Measurements from ENCODE around the gene OLFML2A.

OLFML2A gene

DNA sequence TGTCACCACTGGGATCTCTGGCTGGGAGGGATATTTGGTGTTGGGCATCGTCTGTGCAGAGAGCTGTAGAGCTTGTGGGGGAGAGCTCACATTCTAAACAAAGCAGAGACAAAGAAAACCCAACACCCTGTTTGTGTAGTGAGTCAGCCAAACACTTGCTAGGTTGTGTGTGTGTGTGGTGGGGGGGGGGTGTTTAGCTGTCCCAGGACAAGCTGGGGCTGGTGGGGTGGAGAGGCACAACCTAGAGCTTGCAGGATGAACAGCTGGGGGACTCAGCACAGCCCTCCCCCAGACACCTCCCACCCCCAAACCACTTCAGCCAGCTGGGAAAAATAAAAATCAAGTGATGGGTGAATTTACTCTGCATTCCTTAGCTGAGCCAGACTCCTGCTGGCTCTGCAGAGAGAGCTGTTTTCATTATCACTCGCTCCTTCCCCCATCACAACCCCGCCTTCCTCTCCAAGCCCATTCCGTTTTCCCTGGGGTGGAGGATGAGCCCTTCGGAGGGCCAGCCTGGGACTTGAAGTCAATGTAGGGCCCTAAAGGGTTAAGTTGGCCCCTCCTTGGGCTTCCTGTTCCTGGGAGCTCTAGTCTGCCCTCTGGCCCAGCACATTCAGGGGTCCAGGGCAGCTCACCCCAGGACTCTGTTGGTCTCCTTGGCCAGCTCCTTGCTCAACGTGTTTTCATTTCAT lies 2.6 kb downstream of the OLFML2A start:
- no peak for DNase-seq

GRCh38 chr9:124780060-124780756 lies 3.3 kb downstream of the OLFML2A start:
- DNase-seq, result no peak

- DNase-seq, result no peak
Observed at GRCh38 chr9:124780757-124781151, 3.8 kb downstream of the OLFML2A start.

- DNase-seq, result no peak
Observed at GRCh38 chr9:124781967-124782660, 5.2 kb downstream of the OLFML2A start.

GRCh38 chr9:124782661-124783574 lies 6.0 kb downstream of the OLFML2A start:
- DNase-seq, result no peak

GRCh38 chr9:124783830-124784229 lies 6.9 kb downstream of the OLFML2A start:
- DNase-seq, result no peak

GRCh38 chr9:124784509-124784908 lies 7.6 kb downstream of the OLFML2A start:
- no peak for DNase-seq

DNA sequence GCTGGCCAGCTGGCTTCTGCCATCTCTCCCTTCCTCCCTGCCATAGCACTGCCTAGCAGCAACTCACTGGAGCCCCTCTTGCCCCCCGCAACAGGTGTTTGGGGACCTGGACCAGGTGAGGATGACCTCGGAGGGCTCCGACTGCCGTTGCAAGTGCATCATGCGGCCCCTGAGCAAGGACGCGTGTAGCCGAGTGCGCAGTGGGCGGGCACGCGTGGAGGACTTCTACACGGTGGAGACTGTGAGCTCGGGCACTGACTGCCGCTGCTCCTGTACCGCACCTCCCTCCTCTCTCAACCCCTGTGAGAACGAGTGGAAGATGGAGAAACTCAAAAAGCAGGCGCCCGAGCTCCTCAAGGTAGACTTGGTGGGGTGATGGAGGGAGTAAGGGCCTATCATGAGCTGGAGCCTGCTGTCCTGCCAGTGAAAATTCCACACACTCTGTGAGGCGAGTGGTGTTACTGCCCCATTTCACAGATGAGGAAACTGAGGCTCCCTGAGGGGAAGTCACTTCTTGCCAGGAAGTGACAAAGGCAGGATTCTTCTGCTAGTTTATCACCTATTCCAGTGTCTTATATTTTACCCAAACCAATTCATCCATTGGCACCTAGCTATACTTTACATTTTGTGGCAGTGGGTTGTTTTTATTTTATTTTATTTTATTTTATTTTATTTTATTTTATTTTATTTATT lies 10.1 kb downstream of the OLFML2A start:
- no peak for DNase-seq

DNA sequence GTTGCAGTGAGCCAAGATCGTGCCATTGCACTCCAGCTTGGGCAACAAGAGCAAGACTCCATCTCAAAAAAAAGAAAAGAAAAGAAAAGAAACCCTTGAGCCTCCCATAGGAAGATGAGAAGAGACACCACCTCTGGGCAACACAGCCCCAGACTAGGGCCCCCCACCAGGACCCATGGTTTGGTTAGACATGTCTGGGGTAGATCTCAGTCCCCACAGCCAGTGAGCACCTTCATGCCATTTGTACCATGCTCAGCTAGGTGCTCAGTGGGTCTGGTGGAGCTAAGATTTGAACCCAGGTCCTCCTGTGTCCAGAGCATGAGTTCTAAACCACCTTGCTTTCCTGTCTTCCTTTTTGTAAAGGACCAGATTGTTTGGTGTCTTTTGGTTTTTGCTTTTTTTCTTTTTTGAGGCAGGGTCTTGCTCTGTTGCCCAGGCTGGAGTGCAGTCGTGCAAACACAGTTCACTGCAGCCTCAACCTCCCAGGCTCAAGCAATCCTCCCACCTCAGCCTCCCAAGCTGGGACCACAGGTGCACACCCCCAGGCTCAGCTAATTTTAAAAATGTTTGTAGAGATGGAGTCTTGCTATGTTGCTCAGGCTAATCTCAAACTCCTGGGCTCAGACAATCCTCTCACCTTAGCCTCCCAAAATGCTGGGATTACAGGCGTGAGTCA lies 11.7 kb downstream of the OLFML2A start:
- no peak for DNase-seq

GRCh38 chr9:124789531-124789930 lies 12.6 kb downstream of the OLFML2A start:
- no peak for DNase-seq

- no peak for DNase-seq
Observed at GRCh38 chr9:124790301-124790700, 13.4 kb downstream of the OLFML2A start.

- DNase-seq, result no peak
Observed at GRCh38 chr9:124790801-124791505, 14.0 kb downstream of the OLFML2A start.

- no peak for DNase-seq
Observed at GRCh38 chr9:124792257-124793014, 15.5 kb downstream of the OLFML2A start.

DNA sequence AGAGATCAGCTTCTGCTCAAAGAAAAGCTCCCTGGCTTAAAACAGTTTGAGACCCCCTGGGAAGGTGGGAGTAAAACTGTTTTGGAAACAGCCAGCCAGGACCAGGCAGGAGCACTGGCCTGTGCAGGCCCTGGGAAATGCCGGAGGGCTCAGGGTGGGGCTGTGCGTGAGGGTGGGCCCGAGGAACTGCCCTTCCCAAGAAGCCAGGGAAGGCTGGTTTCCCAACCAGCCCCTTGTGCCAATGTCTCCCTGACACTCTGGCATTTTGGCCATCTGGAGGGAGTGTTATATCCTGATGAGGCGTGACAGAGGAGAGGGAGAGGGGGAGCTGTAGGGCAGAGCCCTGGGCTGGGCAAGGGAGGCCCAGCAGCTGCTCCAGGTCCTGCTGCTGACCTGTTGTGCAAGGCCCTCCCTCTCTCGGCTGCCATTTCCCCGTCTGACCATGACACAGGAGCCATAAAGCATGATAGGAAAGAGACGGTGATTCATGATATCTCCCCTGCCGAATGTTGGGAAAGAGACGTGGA lies 16.1 kb downstream of the OLFML2A start:
- DNase-seq, result peak in 1 of 2 donors; percentile 39

GRCh38 chr9:124794902-124795491 lies 18.1 kb downstream of the OLFML2A start:
- DNase-seq, result no peak

GRCh38 chr9:124795881-124796431 lies 19.0 kb downstream of the OLFML2A start:
- no peak for DNase-seq

- DNase-seq, result no peak
Observed at GRCh38 chr9:124797343-124798103, 20.6 kb downstream of the OLFML2A start.

DNA sequence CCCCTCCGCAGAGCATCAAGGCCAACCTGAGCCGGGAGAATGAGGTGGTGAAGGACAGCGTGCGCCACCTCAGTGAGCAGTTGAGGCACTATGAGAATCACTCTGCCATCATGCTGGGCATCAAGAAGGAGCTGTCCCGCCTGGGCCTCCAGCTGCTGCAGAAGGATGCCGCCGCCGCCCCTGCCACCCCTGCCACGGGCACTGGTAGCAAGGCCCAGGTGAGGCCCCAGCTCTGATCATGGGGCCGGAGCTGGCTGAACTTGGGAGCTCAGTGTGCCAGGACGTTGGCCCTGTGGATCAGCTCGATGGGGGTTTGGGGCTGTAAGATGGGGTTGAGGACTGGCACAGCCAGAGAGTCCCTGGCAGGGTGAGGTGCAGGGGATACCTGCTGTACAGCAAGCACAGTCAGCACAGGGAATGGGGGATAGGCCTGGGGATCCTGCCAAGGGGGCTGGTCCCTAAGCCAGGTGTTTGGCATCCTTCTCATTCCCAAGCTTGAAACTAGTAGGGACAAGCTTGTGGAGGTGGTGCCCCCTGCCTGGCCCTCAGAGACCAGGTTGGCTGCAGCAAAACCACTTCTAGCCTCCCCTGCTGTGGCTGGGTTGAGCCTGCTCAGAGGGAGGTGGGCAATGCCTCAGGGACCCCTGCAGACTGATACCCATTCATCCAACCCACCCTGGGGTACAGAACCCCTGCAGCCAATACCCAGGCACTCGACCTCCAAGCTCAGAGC lies 22.5 kb downstream of the OLFML2A start:
- no peak for DNase-seq

All from CD4-positive, alpha-beta T cell treated with Interleukin-1 beta for 1 hour (primary cell).